OCI-LY7 (cell line): Measurements from ENCODE around the gene ZBTB7A. TPM values are rescaled to one million over a fixed set of nuclear protein-coding genes. Genes with fewer than 3 reads are reported as not detected.

Source experiments
- BruUV-seq: library from RNA; stranded (reverse); fragments of 400-500 nt; replicated peaks from 2 replicates; lab custom pipeline; 2021; lab: Mats Ljungman, UMichigan
- CTCF ChIA-PET: fragments of 300-600 bp; sonication (Branson Sonifier 250); formaldehyde crosslinking; loops from one replicate; lab custom pipeline; 2022; ENCODE audit warnings: antibody characterized with exemption; ENCODE audit not compliant: unreplicated experiment; lab: Charles Lee
- POLR2A ChIA-PET: fragments of 300-600 bp; sonication (Branson Sonifier 250); formaldehyde crosslinking; loops from one replicate; lab custom pipeline; 2022; ENCODE audit warnings: antibody characterized with exemption; lab: Charles Lee
- DNase-seq: peaks from one replicate; pipeline ENCODE4 v3.0.0-alpha.2; 2015; ENCODE audit warnings: low spot score
- H2AFZ ChIP-seq: fragments of 200-600 bp; sonication (generic), shearing (Covaris generic); 2 replicates; pipeline ENCODE4 v1.6.1; 2014; ENCODE audit warnings: mild to moderate bottlenecking, antibody characterized with exemption, low read length, moderate library complexity
- H3K27ac ChIP-seq: fragments of 200-600 bp; sonication (generic); 2 replicates; pipeline ENCODE4 v1.5.1; 2014; ENCODE audit warnings: mixed run types, low read depth, mild to moderate bottlenecking, moderate library complexity, low read length, inconsistent platforms; ENCODE audit not compliant: poor library complexity, severe bottlenecking
- H3K36me3 ChIP-seq: fragments of 200-600 bp; sonication (generic); 2 replicates; pipeline ENCODE4 v1.6.1; 2014; ENCODE audit warnings: mild to moderate bottlenecking, antibody characterized with exemption, low read length, moderate library complexity, mixed read lengths; ENCODE audit not compliant: insufficient read depth
- H3K4me1 ChIP-seq: fragments of 200-600 bp; sonication (generic); 2 replicates; pipeline ENCODE4 v1.5.1; 2014; ENCODE audit warnings: mild to moderate bottlenecking, low read length; ENCODE audit not compliant: insufficient read depth, poor library complexity, severe bottlenecking
- H3K4me2 ChIP-seq: fragments of 200-600 bp; sonication (generic); 2 replicates; pipeline ENCODE4 v1.6.1; 2014; ENCODE audit warnings: mild to moderate bottlenecking, low read length
- H3K4me3 ChIP-seq: fragments of 200-600 bp; sonication (generic); 2 replicates; pipeline ENCODE4 v1.5.1; 2014; ENCODE audit warnings: mild to moderate bottlenecking, low read depth, low read length; ENCODE audit not compliant: poor library complexity, severe bottlenecking
- H3K79me2 ChIP-seq: fragments of 200-600 bp; sonication (generic); 2 replicates; pipeline ENCODE4 v1.6.1; 2016; ENCODE audit warnings: low read depth, mild to moderate bottlenecking, low read length, moderate library complexity, mixed read lengths; ENCODE audit not compliant: insufficient read depth
- H3K9me2 ChIP-seq: fragments of 200-600 bp; sonication (generic); 2 replicates; pipeline ENCODE4 v1.6.1; 2016; ENCODE audit warnings: mild to moderate bottlenecking, low read length, mixed read lengths; ENCODE audit not compliant: insufficient read depth
- H3K9me3 ChIP-seq: fragments of 200-600 bp; sonication (generic); 2 replicates; pipeline ENCODE4 v1.6.1; 2014; ENCODE audit warnings: mild to moderate bottlenecking, mixed run types, low read length, mixed read lengths
- H4K20me1 ChIP-seq: fragments of 200-600 bp; sonication (generic); 2 replicates; pipeline ENCODE4 v1.6.1; 2014; ENCODE audit warnings: mild to moderate bottlenecking, antibody characterized with exemption, low read length, moderate library complexity, mixed read lengths; ENCODE audit not compliant: insufficient read depth
- CTCF ChIP-seq: fragments of 200-600 bp; sonication (generic); conservative IDR thresholded peaks from 2 replicates; pipeline ENCODE4 v1.5.1; 2014; ENCODE audit warnings: mild to moderate bottlenecking, antibody characterized with exemption, low read length, moderate library complexity, mixed read lengths
- EZH2phosphoT487 ChIP-seq: fragments of 200-600 bp; sonication (generic); IDR thresholded peaks from 2 replicates; pipeline ENCODE4 v1.6.1; 2018; ENCODE audit warnings: low read depth, borderline replicate concordance, mild to moderate bottlenecking, mixed run types, antibody characterized with exemption, low read length, moderate library complexity, mixed read lengths
- intact Hi-C: fragments of 100-400 bp; cut with micrococcal nuclease; formaldehyde crosslinking; loops from one replicate; pipeline ENCODE4 v1.10.0; 2022; ENCODE audit not compliant: unreplicated experiment
- total RNA-seq, 2 experiments: library from RNA; depleted of rRNA in 1 of 2; stranded (reverse); fragments of >200 nt in 1 of 2; shearing (Covaris generic) in 1 of 2; gene quantifications; 2 replicates each; pipeline ENCODE4 v1.2.3, GENCODE V29; 2014 to 2022

Gene ZBTB7A
- total RNA-seq, 2 experiments from 2014 or later: 17.2 to 29.3 TPM

GRCh38 chr19:4077800-4078684 lies 11.3 kb upstream of the ZBTB7A start:
- peaks cover 20% of the 10 kb centered on the region for H3K4me1 ChIP-seq
- no peaks in the 10 kb centered on the region for H3K79me2 ChIP-seq
- peak overlapping the region; percentile 64; the same call in 1 of the 2 replicates for H2AFZ ChIP-seq
- no TSS peak for BruUV-seq
- TF ChIP-seq CTCF (no peak), EZH2phosphoT487 (no peak)
- peak overlapping the region; percentile 60 for H3K4me2 ChIP-seq
- peak overlapping the region; percentile 47 for H3K4me3 ChIP-seq
- peak overlapping the region; percentile 16 for H3K27ac ChIP-seq
- H3K9me3 ChIP-seq: no peaks in the 10 kb centered on the region
- POLR2A ChIA-PET: interaction anchor here (0.7 kb wide), 1 partner anchor 15 kb away, joined by 4 read pairs; no protein-coding TSS in a partner anchor
- H3K36me3 ChIP-seq: no peaks in the 10 kb centered on the region
- H4K20me1 ChIP-seq: no peaks in the 10 kb centered on the region
- no peaks in the 10 kb centered on the region for H3K9me2 ChIP-seq
- intact Hi-C loops: no loop called here
- peak; percentile 55 for DNase-seq
- CTCF ChIA-PET: no interaction called here

GRCh38 chr19:4077007-4077374 lies 10.3 kb upstream of the ZBTB7A start:
- TF ChIP-seq EZH2phosphoT487 (no peak), CTCF (no peak)
- BruUV-seq: no TSS peak
- Histone ChIP-seq H3K79me2 (no peaks in the 10 kb centered on the region), H3K9me3 (no peaks in the 10 kb centered on the region), H3K27ac (no peak overlapping the region), H3K36me3 (no peaks in the 10 kb centered on the region), H4K20me1 (no peaks in the 10 kb centered on the region), H3K4me3 (no peak overlapping the region), H3K9me2 (no peaks in the 10 kb centered on the region), H3K4me1 (peaks cover 20% of the 10 kb centered on the region), H2AFZ (peak overlapping the region; percentile 38; the same call in 1 of the 2 replicates), H3K4me2 (peak overlapping the region; percentile 60; the same call in 1 of the 2 replicates)
- ChIA-PET POLR2A (no interaction called here), CTCF (no interaction called here)
- intact Hi-C loops: no loop called here
- DNase-seq: no peak

- ChIA-PET POLR2A (no interaction called here), CTCF (no interaction called here)
- H3K4me3 ChIP-seq: no peak overlapping the region
- H3K27ac ChIP-seq: no peak overlapping the region
- H3K79me2 ChIP-seq: no peaks in the 10 kb centered on the region
- TF ChIP-seq EZH2phosphoT487 (no peak), CTCF (no peak)
- H3K9me3 ChIP-seq: no peaks in the 10 kb centered on the region
- no TSS peak for BruUV-seq
- no peaks in the 10 kb centered on the region for H3K9me2 ChIP-seq
- no peak overlapping the region for H3K4me2 ChIP-seq
- no peaks in the 10 kb centered on the region for H3K36me3 ChIP-seq
- H4K20me1 ChIP-seq: no peaks in the 10 kb centered on the region
- intact Hi-C loops: no loop called here
- H3K4me1 ChIP-seq: peaks cover 20% of the 10 kb centered on the region
- no peak for DNase-seq
- no peak overlapping the region for H2AFZ ChIP-seq
These were observed 8.7 kb upstream of the ZBTB7A start for GRCh38 chr19:4075373-4075772.
